CD4-positive, alpha-beta T cell treated with Interleukin-4 for 1 hour (primary cell): ENCODE data around the gene LAMA4.

Experiments used
- DNase-seq, 2 donors: peaks; one replicate each; pipeline ENCODE4 v3.0.0-alpha.2; 2020 to 2022

Gene LAMA4

DNA sequence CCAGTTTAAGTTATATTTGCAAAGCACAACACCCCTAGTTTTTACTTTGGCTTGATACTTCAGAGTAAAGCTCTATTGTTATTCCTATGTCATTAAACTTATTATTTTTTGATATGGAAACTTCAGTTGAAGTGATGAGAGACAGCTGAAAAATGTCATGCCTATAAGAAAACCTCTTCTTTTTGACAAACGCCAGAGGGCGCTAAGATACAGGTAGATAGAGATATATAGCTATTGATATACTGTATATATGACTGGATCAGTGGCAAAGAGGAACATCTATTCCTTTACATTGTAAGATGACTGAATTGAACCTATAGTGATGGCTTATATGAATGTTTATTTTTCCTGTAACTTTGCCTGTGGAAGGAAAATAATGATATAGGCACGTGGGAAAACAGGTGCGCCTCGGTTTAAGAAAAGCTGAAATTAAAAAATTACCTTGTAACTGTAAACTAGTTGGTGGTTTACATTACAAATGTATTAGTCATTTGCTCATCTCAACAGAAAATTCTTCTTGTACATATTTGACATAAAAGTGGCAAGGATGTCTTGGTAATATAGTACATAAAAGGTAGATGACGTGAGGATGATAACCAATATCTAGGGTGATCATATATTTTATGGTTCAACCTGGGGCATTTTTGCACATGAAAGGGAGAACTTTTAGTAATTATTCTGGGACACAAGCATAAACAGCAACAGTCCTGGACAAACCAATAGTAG is 74.1 kb downstream of the LAMA4 start:
- DNase-seq, result peak; percentile 53 to 73

DNA sequence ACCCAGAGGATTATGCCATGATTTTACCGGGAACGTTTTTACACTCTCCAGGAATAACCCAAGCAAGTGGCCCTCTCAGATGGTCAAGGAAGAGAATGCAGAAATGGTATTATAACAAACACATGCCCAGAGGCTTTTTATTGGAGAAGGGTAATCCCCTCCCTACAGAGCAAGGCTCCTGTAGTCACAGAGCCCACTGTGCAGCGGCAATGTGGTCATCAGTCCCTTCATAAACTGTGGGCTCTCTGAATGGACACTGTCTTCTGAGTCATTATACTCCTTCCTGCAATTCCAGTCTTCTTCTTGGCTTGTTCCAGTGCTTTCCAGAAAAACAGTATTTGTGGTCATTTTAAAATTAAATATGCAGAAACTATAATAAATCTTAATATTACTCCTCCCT is 74.7 kb downstream of the LAMA4 start:
- DNase-seq, result no peak

DNA sequence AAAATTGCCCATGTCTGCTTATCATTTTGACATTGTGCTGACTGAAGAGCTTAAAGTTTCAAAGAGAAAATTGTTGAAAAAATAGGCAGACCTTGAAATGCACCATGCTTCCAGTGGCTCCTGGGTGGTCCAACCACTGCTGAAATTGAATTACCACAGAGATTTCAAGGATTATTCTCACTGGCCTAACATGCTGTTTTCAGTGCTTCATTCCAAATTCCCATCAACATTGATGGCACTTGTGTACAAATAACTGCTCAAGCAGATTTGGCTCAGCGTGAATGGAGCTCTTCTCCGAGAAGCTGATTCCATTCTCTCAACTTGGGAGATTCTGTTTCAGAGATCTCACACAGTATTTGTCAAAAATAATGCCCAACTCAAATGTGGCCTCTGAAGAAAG is 75.5 kb downstream of the LAMA4 start:
- DNase-seq, result no peak

DNA sequence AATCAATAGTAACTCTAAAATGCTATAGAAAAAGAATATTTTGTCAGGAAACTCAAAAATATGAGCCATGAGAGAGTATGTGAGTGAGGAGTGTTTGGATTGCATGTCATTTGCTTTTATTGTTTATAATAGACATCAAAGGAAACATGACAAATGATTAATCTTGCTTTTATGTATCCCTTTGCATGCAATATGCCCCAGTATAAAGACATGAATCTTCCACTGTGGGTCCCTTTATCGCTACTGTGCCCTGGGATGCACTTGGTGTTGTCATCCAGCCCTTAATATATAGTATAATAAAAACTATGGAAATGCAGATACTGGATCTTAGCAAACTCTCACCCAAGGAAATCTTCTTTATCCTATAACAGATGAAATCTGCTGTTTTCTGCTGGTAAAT is 77.3 kb downstream of the LAMA4 start:
- no peak for DNase-seq

DNA sequence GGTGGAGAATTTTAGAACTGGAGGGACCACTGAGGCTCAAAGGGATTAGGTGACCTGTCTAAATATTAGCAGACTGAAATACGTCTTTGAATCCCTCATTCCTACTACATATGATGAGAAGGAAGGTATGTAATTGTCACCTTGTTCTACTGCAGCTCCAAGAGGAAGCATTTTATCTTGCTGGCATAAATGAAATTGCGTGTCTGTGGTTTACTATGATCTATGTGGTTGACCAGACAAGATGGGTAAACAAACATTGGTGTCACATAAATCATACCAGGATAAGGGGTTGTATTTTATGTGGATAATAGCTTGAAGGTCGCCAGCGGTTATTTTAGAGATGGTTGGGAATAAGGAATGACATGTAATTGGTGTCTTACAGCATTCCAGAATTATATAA is 78.2 kb downstream of the LAMA4 start:
- DNase-seq, result no peak

DNA sequence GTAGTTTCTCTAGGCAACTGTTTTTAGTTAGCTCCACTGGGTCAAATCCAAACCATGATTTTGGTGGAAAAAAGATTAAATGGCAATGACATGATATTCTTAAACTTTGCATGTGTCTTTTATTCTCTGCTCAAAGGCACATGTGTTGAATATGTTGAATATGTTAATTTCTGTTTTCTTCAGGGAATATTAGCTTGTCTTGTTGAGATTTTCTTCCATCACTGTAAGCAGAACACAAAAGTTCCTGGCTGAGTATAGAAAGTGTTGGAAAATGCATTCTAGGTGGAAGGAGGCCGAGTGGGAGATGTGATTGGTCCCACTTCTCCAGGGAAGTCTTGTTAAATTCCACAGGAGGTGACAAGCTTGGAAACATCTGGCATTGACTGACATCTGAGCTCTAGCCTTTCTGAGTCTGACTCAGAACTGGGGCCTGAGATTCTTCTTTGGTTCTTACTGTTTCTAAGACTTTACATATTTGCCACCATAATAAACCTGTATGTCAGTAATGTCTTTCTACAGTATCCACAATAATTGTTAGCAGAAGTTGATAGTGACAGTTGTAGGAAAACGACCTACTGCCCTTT is 81.1 kb downstream of the LAMA4 start:
- no peak for DNase-seq

DNA sequence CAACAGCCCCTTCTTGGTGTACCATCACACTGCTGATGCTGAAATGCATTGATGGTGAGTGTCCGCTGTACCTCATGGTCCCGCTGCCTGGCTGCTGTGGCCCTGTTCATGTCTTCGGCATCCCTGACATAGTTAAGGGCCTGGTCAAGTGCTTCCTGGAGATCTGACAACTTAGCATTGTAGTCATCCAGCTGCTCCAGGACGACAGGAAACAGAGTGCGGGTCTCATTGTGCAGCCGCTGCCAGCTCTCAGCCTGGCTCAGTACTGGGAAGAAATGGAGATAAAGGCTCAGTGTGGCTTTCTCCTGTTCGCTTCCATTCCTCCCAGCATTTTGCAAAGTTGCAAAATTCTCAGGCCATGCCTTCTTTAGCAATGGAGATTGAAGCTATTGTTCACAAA is 81.8 kb downstream of the LAMA4 start:
- DNase-seq, result no peak

DNA sequence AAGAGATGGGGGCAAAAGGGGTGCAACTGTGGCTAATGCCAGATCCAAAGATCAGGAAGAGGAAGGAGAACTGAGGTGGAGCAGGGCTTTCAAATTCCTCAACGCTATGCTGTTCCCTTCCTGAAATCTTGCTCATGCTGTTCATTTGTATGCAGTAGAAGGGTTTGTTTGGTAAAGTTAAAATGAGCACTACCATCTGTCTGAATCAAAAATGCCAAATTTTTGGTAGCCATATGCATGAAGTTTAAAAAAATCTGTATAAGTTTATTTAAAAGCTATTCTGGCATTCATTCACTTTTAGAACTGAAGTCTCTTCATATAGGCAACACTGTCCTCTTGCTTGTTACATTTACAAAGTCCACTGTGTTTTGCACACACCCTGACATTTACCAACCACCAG is 84.8 kb downstream of the LAMA4 start:
- DNase-seq, result no peak

DNA sequence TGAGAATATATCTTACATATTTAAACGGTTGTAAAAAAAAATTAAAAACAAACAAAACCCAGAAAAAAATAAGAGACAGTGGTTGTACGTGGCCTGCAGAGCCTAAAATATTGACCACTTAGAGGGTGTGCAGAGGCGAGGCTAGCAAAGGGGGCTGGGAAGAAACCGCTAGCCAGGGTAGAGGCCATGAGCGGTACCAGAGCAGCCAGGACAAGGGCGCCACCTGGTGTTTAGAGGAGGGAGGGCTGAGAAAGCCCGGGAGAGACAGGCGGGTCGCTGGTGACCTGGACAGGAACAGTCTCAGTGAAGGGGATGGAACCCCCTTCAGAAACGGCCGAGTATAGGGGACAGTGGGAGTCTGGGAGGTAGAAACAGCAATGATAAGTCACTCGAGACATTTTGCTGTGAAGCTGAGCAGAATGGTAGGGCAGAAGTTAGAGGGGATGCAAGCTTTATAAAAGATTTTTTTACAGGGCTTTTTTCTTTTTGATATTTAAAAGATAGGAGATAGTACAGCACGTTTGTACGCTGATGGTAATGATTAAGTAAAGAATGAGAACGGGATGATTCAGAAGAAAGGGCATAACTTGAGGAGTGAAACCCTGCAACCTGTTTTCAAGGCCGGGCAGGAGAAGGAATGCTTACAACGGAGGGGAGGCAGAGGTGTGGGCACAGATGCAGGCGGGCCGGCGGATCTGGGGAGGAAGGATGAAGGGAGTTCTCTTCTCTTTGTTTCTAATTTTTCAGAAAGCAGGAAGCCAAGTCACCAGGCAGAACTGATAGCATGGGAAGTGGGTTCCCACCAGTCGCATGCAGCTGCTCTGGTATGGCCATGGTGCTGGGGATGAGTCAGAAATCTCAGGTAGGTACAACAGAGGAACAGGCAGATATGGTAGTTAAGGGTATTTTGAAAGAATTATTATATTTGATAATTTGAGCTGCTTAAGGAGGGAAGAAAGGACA is 90.8 kb downstream of the LAMA4 start:
- peak; percentile 70 to 72 for DNase-seq

DNA sequence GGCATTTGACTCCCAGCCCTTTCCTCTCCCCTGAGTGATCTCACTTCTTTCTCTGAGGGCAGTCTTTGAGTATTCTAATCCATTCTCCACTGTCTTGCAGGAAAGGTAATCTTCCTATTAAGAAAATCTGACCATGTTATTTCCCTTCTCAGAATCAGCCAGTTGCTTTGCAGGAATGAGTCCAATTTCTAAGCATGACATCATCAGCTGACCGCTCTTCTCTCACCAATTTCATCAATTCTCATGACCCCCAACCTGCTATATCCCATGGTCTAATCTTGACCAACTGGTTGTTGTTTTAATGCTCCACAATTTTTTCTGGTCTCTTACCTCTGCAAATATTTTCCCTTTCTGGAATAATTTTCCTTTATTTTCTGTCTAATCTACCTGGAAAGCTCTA is 93.6 kb downstream of the LAMA4 start:
- no peak for DNase-seq

DNA sequence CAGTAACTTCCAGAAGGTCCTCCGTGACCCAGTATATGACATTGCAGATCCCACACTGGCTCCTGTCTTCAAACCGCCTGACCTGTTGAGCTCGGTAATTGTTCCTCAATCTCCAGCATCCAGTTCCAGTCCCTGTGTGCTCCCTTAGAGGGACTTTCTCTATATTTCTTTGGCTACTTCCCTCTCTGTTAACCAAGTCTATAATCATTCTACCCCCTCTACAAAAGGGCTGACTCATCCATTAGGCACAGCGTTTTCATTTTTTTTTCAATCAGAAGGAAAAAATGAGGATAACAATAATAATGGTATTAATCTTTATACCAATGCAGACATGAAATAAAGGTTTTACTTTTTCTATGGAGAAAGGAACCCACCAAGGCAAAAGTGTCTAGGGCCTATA is 97.7 kb downstream of the LAMA4 start:
- no peak for DNase-seq

DNA sequence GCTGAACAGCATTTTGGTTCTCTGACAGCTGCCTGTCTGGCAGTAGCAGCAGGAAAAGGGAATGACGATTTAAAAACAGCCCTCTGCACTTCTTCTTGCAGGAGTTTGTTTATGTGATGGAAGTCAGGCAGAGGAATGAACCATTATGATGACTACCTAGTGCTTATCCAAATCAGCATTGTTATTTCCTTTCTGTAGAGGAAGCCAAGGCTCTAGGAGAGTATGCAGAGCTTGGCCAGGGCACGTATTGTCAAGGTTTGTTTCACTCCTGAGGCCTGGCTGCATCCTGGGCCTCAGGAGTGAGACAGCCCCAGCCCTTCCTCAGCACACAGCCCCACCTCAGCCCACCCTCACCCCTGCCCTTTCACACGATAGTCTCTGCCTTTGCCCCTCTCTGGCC is 98.5 kb downstream of the LAMA4 start:
- DNase-seq, result no peak

DNA sequence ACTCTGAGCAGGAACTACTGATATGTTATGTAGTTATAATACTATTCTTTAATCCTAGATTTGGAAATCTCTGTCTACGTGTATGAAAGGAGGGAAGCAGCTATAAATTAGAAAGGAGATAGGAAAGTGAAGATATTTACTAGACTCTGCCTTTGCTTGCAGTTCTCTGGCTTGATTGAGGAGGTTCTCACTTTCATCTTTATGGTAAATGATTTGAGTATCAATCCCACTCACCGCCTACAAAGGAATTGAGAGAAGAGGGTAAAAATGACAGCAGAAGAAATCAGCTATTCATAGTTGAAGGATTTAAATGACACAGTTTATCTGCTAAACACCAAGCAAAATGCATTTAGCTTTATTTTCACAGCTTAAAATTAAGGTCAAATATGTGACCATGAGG is 99.7 kb downstream of the LAMA4 start:
- no peak for DNase-seq

DNA sequence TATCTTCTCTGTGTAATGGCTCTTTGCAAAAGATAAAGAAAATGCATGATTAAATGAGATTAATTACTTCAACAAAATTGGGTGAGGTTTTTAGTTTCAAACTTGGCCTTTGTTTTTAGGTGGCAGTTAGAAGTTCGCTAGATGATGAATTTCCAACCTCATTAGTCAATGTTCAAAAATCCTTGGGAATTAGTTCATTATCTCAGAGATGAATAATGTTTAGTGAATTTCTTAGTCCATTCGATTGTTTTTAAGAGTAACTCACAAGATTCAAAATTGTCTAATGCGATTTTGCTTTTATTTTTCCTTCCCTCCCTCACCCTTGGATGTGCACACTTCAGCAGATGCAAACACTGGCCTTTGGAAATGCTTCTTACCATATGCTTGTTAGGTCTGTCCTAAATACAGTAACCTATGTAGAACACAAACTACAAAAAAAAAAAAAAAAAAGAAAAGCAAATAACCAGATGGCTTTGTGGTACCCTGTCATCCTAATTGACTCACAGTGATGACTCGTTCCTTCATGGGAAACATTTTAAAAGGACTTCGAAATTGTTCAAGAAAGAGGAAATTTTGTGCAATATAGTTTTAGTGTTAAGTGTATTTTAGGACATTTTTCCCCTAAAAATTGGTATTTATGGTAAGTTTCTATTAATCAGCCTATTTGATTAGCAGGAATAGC is 100.3 kb downstream of the LAMA4 start:
- no peak for DNase-seq

DNA sequence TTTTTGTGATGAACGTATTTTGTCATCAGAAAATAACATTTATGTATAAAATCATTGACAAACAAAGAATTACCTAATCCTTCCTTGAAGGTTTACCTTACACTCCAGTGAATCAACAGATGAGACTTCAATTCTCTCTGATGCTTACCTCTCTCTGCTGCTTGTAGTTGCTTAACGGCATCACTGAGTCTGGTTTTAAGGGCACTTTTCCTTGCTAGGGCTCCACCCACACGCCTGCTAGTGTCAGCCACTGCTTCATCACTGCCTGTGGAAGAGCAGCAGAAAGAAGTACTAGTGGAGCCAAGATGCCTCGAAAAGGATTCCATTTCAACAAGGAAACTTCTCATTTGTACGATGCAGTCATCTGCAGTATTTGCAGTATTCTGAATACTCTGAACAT is 104.0 kb downstream of the LAMA4 start:
- DNase-seq, result no peak

DNA sequence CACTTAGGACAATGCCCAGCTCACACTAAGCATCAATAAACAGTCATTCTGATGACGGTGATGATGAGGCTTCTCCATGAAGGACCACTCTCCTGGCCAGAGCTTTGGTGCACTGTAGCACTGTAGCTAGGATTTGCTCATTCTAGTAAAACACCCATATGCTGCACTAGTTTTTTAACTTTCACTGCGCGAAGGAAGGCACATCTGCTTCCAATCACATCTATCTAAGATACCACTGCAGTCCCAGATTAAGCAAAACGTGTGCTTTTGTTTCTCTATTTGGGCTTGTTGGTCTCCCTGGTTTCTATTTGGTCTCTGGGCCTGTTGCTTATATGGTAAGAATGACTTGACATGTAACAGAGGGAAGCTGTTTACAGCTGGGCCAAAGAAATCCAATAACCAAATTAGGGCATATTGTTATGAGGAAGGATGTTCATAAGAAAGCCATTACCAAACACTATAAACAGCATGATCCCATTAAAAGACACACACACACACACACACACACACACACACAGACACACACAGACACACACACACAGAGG is 104.6 kb downstream of the LAMA4 start:
- no peak for DNase-seq

DNA sequence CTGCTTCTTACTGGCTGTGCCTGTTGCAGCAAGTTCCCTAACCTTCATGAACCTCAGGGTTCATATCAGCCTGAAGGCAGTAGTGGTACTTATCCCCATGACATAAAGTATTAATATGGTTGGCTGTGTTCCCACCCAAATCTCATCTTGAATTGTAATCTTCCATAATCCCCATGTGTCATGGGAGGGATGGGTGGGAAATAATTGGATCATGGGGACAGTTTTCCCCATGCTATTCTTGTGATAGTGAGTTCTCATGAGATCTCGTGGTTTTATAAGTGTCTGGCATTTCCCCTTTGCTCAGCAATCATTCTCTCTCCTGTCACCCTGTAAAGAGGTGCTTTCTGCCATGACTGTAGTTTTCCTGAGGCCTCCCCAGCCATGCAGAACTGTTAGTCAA is 105.1 kb downstream of the LAMA4 start:
- DNase-seq, result no peak

DNA sequence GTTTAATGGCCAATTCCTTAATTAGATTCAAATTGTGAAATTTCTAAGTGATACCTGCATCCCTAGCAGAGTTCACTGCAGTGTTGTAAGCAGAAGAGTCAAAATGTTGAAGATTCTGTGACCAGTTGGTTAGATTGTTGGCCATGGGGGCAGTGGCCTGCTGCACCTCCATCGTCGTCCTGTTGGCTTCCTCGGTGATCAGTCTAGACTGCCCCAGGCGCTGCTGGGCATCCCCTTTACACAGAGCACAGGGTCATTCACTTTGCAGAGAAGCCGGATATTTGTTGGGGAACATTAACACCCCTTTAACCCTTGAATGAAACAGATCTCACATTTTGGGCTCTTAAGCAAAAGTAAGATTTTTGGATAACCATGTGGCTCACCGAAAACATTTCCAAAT is 106.3 kb downstream of the LAMA4 start:
- no peak for DNase-seq

DNA sequence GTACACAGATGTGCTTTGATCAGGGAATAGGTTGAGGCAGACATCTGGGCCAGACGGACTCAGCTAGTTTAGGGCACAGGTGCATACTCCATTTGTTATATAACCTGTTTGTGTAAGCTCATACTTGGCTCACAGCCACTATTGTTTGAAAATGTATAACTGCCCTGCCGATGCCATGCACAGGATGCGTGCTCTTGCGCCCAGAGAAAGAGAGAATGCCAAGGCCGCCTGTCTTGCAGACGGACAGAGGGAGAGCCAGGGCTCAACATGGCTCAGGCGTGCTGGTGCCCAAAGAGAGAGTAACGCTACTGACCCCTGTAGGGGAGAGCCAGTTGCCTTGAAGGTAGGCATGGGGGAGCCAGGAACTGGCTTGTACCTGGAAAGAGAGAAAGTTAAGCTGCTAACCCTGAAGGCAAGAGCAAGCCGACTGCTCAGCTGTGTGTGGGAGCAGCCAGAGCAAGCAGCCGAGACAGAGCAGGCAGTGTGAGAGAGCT is 109.2 kb downstream of the LAMA4 start:
- DNase-seq, result no peak

DNA sequence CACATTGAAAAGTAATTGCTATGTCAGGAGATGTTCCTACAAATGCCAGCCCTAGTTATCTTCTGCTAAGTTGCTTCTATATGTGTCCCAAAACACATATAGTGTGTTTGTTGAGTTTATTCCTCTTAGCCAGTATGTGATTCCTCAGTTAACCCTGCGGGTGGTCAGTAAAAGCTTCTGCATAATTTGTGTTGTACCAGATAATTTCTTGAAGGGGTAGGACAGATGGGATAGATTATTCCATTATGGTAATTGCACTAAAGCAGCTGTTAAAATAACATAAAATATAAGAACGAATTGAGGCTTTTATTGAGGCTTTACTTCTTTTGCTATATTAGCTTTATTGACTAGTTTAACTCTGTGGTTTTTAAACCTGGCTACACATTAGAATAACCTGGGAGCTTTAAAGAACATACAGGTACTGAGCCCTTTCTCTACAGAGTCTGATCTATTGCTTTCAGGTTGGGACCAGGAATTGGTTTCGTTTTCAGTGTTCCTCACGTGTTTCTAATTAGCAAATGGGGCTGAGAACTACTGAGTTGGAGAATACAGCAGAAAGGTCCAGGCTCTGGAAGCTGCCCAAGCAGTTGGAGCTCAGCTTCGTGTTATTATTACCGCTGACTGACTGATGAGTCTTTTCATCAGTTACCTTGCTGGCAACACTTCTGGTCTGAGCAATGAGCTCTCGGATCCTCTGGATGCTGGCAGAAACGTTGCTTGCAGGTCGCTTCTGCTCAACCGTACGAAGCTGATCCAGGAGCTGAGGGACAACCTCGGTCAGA is 110.0 kb downstream of the LAMA4 start:
- no peak for DNase-seq

DNA sequence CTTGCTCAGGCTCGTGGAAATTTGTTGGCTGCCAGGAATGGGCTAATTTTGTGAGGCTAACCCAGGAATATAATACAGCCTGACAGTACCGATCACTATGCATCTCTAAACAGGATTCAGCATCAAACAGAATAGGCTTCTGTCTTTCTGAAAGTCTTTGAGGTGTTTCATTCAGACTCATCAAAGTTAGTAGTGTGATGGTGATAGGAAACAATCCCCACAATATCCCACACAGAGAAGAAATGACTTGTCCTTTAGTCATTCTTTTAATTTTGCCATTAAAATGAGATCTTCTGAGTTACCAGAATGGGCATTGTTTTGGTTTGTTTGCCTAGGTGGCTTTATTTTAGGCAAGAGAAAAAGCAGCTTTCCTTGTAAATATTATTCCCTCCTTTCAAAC is 112.7 kb downstream of the LAMA4 start:
- no peak for DNase-seq

DNA sequence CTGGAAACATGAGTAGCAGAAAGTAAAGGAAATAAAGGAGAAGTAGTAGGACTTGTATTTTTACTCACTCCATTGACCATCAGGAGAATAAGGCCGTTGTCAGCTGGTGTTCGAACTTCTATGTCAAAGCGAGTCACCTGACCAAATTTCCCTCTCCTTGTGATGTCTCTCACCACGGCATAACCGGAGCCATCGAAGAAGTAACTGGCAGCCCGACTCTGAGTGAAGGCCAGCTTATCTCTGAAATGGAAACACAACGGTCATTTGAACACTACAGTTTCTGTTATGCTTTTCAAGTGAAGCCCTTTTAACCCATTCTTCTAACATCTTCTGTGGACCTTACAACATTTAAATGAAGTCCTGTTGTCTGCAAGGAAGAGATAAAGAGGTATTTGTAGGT is 115.3 kb downstream of the LAMA4 start:
- no peak for DNase-seq
